PC-3 (cell line): ENCODE results near the gene PTGS2. TPM values are rescaled to one million over a fixed set of nuclear protein-coding genes. Genes with fewer than 3 reads are reported as not detected.

Experiments used
- ATAC-seq: fragments of 200-7000 bp; cut with Tn5 transposase; 2 replicates; pipeline ENCODE4 v1.9.1; 2020; ENCODE audit warnings: mild to moderate bottlenecking, moderate library complexity
- Bru-seq: library from RNA; stranded (reverse); fragments of 400-500 nt; gene quantifications from one replicate; lab custom pipeline; 2021; lab: Mats Ljungman, UMichigan
- BruChase-seq, 2 experiments: library from RNA; stranded (reverse); fragments of 400-500 nt; gene quantifications; one replicate each; lab custom pipeline; 2021; lab: Mats Ljungman, UMichigan
- BruUV-seq: library from RNA; stranded (reverse); fragments of 400-500 nt; replicated peaks from 2 replicates; lab custom pipeline; 2021; lab: Mats Ljungman, UMichigan
- CTCF ChIA-PET: fragments of 300-600 bp; sonication (Branson Sonifier 250); formaldehyde crosslinking; loops from one replicate; lab custom pipeline; 2022; ENCODE audit warnings: antibody characterized with exemption; lab: Charles Lee
- POLR2A ChIA-PET: fragments of 300-600 bp; sonication (Branson Sonifier 250); formaldehyde crosslinking; loops from one replicate; lab custom pipeline; 2022; ENCODE audit warnings: antibody characterized with exemption; ENCODE audit not compliant: unreplicated experiment; lab: Charles Lee
- DNase-seq: peaks from one replicate; pipeline ENCODE4 v3.0.0-alpha.2; 2015
- H2AFZ ChIP-seq: fragments of 300-600 bp; sonication (generic); 2 replicates; pipeline ENCODE4 v1.6.0; 2016; ENCODE audit warnings: antibody characterized with exemption, low read length
- H3F3A ChIP-seq: fragments of 300-600 bp; sonication (generic); one replicate; pipeline ENCODE4 v1.6.0; 2017; ENCODE audit warnings: antibody characterized with exemption, low read length, control low read depth, mild to moderate bottlenecking; ENCODE audit not compliant: unreplicated experiment
- H3K27ac ChIP-seq: fragments of 300-600 bp; sonication (generic); 2 replicates; pipeline ENCODE4 v1.5.1; 2016; ENCODE audit warnings: mild to moderate bottlenecking, low read length
- H3K27me3 ChIP-seq: fragments of 300-600 bp; sonication (generic); 2 replicates; pipeline ENCODE4 v1.6.1; 2016; ENCODE audit warnings: low read length, mixed read lengths
- H3K36me3 ChIP-seq: fragments of 300-600 bp; sonication (generic); 2 replicates; pipeline ENCODE4 v1.6.1; 2016; ENCODE audit warnings: low read depth, mixed run types, low read length, mixed read lengths
- H3K4me1 ChIP-seq: fragments of 300-600 bp; sonication (generic); 2 replicates; pipeline ENCODE4 v1.5.1; 2016; ENCODE audit warnings: low read length; ENCODE audit not compliant: insufficient read depth
- H3K4me2 ChIP-seq: fragments of 300-600 bp; sonication (generic); 2 replicates; pipeline ENCODE4 v1.6.0; 2016; ENCODE audit warnings: low read length
- H3K4me3 ChIP-seq: fragments of 300-600 bp; sonication (generic); 2 replicates; pipeline ENCODE4 v1.5.1; 2016; ENCODE audit warnings: mild to moderate bottlenecking, low read length, mixed read lengths
- H3K79me2 ChIP-seq: fragments of 300-600 bp; sonication (generic); 2 replicates; pipeline ENCODE4 v1.6.1; 2017; ENCODE audit warnings: low read length, mixed read lengths
- H3K9ac ChIP-seq: fragments of 300-600 bp; sonication (generic); 2 replicates; pipeline ENCODE4 v1.6.0; 2016; ENCODE audit warnings: mild to moderate bottlenecking, low read length
- H3K9me2 ChIP-seq: fragments of 300-600 bp; sonication (generic); replicated peaks from 2 replicates; pipeline ENCODE4 v1.6.1; 2016; ENCODE audit warnings: mixed run types, low read length, mixed read lengths
- H3K9me3 ChIP-seq: fragments of 300-600 bp; sonication (generic); 2 replicates; pipeline ENCODE4 v1.6.1; 2016; ENCODE audit warnings: low read length, mixed read lengths
- H4K20me1 ChIP-seq: fragments of 300-600 bp; sonication (generic); 2 replicates; pipeline ENCODE4 v1.6.1; 2016; ENCODE audit warnings: low read length, mixed read lengths
- CTCF ChIP-seq: fragments of 300-600 bp; sonication (generic); conservative IDR thresholded peaks from 2 replicates; pipeline ENCODE4 v1.5.1; 2017; ENCODE audit warnings: antibody characterized with exemption, low read depth, mild to moderate bottlenecking, low read length
- EZH2 ChIP-seq: fragments of 300-600 bp; sonication (generic); IDR thresholded peaks from one replicate; pipeline ENCODE4 v1.6.1; 2017; ENCODE audit warnings: antibody characterized with exemption, mild to moderate bottlenecking, low read length; ENCODE audit not compliant: unreplicated experiment
- EZH2phosphoT487 ChIP-seq: fragments of 300-600 bp; sonication (generic); IDR thresholded peaks from 2 replicates; pipeline ENCODE4 v1.6.1; 2018; ENCODE audit warnings: mild to moderate bottlenecking, antibody characterized with exemption, low read length, borderline replicate concordance
- intact Hi-C: fragments of 100-400 bp; cut with micrococcal nuclease; formaldehyde crosslinking; loops from 2 replicates; pipeline ENCODE4 v1.9.0; 2023
- long read RNA-seq: library from polyadenylated mRNA; unstranded; transcript quantifications from one replicate; pipeline ENCODE4 v2.0.0, GENCODE V29; 2021; ENCODE audit not compliant: unreplicated experiment
- total RNA-seq: library from RNA; depleted of rRNA; stranded (reverse); fragments of >200 nt; gene quantifications from 2 replicates; pipeline ENCODE4 v1.2.3, GENCODE V29; 2014; rRNA removed

PTGS2 gene
- 4.9 and 7.9 TPM in 2 replicates for total RNA-seq
- percentile 45 among the genes with signal in this experiment for Bru-seq, nascent RNA
- percentile 65 among the genes with signal in this experiment for BruChase-seq, experiment 1, labeled RNA remaining after a 6-hour chase
- BruChase-seq, experiment 2, labeled RNA remaining after a 2-hour chase = percentile 61 among the genes with signal in this experiment
- long read RNA-seq, full-length matches to known transcripts = 5 of 6 reads
- long read RNA-seq, partial matches to known transcripts = 1 of 6 reads
- long read RNA-seq, other reads (novel, unspliced or antisense) = 0 of 6 reads

GRCh38 chr1:186680245-186681061, at the start of gene PTGS2:
PTGS2 (minus strand) TSS chr1:186680423; CDS start chr1:186680290, 133 bp downstream.
- BruUV-seq = no TSS peak
- intact Hi-C loops = loop anchor here (5.0 kb wide), 1 partner anchor 278 kb away; no protein-coding TSS in a partner anchor
- ATAC-seq = peak; percentile 92

GRCh38 chr1:186722711-186723309, 42.6 kb upstream of the PTGS2 start:
- Histone ChIP-seq H3F3A (no peaks in the 10 kb centered on the region), H3K27me3 (no peaks in the 10 kb centered on the region), H2AFZ (no peak overlapping the region), H3K36me3 (no peaks in the 10 kb centered on the region), H3K27ac (no peak overlapping the region), H3K4me2 (no peak overlapping the region), H3K9ac (no peak overlapping the region), H4K20me1 (no peaks in the 10 kb centered on the region), H3K9me3 (no peaks in the 10 kb centered on the region), H3K79me2 (no peaks in the 10 kb centered on the region), H3K4me3 (no peak overlapping the region), H3K9me2 (no peaks in the 10 kb centered on the region), H3K4me1 (no peaks in the 10 kb centered on the region)
- BruUV-seq = no TSS peak
- POLR2A ChIA-PET = no interaction called here
- ATAC-seq (no peak), DNase-seq (peak; percentile 57)
- intact Hi-C loops = loop anchor here (2.0 kb wide), 2 partner anchors 76 to 84 kb away; no protein-coding TSS in a partner anchor
- CTCF ChIA-PET = interaction anchor here (0.6 to 1.0 kb wide), 6 partner anchors 37 to 117 kb away, joined by 3 to 10 read pairs (median 6); no protein-coding TSS in a partner anchor
- no peak for TF ChIP-seq EZH2
- TF ChIP-seq CTCF = peak; percentile 70

More at GRCh38 chr1:186680245-186681061, at the start of gene PTGS2:
- Histone ChIP-seq H2AFZ (peak within 1 kb of the TSS; percentile 77), H3K9ac (peak within 1 kb of the TSS; percentile 48), H3K4me2 (peak within 1 kb of the TSS; percentile 78), H3K27me3 (no peaks in the 10 kb centered on the region), H3K27ac (peak within 1 kb of the TSS; percentile 14; the same call in 1 of the 2 replicates), H3K9me3 (no peaks in the 10 kb centered on the region), H4K20me1 (no peaks in the 10 kb centered on the region), H3K4me1 (no peaks in the 10 kb centered on the region), H3K36me3 (no peaks in the 10 kb centered on the region), H3F3A (no peaks in the 10 kb centered on the region), H3K9me2 (no peaks in the 10 kb centered on the region), H3K79me2 (no peaks in the 10 kb centered on the region), H3K4me3 (peak within 1 kb of the TSS; percentile 65)
- TF ChIP-seq EZH2phosphoT487 = no peak
- TF ChIP-seq CTCF = peak; percentile 47; the same call in 1 of the 2 replicates
- TF ChIP-seq EZH2 = no peak
- DNase-seq = peak; percentile 55
- ChIA-PET POLR2A (interaction anchor here (0.6 kb wide), 1 partner anchor 138 kb away, joined by 4 read pairs; no protein-coding TSS in a partner anchor), CTCF (interaction anchor here (1.0 kb wide), 1 partner anchor 126 kb away, joined by 3 read pairs; no protein-coding TSS in a partner anchor)
